Measurements from ENCODE around the gene SDS.
"Not testable (repeated sequence)": the region's sequence is repeated elsewhere in the genome, so short reads cannot be mapped to it uniquely, and the experiment has no call there.

Gene SDS

DNA sequence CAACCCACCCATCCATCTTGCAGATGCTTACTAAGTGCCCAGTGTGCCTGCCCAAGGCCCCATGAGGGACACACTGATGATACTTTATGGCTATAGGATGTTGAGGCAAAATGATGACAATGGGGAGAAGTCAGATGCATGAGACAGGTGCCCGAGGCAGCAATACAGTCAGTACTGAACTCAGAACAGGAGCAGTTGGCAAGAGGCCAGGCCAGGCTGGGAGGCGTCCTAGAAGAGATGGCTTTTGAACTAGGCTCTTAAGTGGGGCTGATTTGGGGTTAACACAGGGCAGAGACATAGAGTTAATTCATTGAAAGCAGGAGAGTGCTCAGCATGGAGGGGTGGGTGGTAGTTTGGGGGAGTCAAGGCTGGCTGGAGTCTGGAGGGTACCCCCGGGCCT, 29.7 kb downstream of the SDS start:
- no peak for DNase-seq

DNA sequence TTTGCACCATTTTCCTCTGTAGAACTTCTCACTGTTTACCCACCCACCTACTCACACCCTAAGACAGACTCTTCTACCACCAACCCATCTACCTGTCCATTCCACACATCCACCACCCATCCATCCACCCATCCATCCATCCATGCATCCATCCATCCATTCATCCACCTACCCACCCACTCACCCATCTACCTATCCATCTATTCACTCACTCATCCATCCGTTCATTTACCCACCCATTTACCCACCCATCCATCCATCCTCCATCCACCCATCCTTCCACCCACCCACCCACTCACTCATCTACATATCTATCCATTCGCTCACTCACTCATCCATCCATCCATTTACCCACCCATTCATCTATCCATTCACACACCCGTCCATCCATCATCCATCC, 30.2 kb downstream of the SDS start:
- no peak for DNase-seq

DNA sequence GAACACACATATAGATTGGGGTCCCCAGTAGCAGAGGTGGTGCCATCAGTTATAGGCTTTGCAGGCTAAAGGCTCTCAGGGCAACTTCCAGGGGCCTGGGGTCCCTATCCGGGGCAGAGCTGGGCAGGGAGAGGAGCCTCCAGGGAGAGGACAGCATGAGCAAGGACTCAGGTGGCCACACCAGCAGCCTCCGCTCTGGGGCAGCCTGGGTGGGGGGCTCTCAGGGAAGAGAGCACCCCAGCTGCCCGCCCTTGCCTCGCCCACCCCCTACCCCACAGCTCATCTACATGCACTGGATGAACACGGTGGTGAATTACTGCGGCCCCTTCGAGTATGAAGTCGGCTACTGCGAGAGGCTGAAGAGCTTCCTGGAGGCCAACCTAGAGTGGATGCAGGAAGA, 31.3 kb downstream of the SDS start:
- no peak for DNase-seq

DNA sequence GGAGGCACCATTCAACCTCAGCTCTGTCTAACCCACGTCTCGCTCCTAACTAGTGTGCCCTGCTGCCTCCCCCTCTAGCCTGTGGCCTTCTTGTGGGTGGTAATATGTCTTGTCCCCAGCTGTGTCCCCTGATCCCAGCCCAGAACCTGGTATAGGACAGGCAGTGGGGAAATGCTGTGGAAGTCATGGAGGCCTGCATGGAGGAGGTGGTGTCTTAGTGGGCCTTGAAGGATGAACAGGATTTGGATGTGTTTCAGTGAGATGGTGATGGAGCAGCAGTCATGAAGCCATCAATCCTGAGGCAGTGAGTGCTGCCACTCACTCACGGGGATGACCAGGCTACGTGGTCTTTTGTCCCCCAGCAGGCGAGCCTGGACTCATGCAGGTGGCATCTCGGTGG, 31.9 kb downstream of the SDS start:
- no peak for DNase-seq

DNA sequence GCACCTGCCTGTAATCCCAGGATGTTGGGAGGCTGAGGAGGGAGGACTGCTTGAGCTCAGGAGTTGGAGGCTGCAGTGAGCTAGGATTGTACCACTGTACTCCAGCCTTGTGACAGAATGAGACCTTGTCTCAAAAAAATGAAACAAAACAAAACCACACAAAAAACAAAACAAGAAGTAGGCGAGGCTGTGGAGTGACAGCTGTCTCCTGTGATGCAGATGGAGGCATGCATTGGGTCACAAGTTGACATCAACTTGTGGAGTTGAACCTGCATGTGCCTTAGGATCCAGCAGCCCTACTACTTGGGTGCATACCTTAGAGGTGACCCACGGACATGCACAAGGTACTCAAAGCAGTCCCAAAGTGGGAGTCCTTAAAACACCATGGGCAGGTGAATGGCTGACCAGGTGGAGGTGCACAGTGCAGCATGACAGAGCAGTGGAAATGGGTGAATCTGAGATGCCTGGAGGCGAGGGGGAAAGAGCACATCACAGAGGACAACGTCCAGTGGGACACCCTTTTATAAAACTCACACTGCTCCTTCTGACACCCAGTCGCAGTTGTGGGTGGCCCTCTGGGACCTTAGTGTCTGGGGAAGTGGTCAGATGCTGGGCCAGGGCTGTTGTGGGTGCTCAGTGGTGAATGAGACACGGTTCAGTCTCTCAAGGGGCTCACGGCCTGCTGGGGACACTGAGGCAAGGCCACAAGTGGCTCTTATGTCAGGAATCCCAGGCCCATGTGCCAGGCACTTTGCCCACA, 32.6 kb downstream of the SDS start:
- DNase-seq, result no peak

DNA sequence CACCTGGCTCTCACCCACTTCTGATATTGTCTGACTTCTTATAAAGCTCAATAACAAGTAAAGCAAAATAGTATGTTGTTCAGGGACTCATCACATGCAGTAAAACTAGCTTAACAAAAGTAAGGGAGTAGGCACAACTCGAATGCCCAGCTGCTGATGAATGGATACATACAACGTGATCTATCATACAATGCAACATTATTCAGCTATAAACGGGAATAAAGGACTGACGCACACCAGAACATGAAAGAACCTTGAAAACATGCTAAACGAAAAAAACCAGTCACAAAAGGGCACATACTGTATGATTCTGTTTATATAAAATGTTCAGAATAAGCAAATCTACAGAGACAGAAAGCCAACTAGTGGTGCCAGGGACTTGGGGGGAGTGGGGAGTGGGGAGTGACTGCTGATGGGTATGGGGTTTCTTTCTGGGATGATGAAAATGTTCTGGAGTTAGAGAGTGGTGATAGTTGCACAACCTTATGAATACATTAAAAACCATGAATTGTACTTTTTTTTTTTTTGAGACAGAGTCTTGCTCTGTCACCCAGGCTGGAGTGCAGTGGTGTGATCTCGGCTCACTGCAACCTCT, 34.2 kb downstream of the SDS start:
- DNase-seq, result no peak

DNA sequence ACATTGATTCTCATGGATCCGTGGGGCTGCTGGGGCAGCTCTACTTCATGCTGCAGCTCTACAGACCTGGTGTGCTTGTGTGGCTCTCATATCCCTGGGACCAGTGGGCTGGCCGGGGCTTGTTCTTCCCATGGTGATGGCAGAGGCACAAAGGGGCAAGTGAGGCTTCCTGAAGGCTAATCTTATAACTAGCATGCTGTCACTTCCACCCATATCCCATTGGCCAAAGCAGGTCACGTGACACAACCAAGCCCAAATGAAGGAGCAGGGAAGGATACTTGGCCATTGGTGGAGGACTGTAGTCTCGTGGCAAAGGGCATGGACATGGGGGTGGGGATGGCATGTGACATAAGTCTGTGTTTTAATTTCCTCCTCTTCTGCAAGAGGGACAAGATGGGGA, 35.4 kb downstream of the SDS start:
- no peak for DNase-seq

DNA sequence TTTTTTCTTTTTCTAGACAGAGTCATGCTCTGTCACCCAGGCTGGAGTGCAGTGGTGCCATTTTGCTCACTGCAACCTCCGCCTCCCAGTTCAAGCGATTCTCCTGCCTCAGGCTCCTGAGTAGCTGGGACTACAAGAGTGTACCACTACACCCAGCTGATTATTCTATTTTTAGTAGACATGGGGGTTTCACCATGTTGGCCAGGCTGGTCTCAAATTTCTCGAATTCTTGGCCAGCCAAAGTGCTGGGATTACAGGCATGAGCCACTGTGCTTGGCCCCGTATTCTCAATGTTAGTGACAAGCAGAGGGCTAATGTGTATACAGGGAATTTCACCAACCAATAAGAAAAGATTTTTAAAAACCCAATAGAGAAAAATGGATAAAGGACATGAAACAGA, 36.9 kb downstream of the SDS start:
- no peak for DNase-seq

DNA sequence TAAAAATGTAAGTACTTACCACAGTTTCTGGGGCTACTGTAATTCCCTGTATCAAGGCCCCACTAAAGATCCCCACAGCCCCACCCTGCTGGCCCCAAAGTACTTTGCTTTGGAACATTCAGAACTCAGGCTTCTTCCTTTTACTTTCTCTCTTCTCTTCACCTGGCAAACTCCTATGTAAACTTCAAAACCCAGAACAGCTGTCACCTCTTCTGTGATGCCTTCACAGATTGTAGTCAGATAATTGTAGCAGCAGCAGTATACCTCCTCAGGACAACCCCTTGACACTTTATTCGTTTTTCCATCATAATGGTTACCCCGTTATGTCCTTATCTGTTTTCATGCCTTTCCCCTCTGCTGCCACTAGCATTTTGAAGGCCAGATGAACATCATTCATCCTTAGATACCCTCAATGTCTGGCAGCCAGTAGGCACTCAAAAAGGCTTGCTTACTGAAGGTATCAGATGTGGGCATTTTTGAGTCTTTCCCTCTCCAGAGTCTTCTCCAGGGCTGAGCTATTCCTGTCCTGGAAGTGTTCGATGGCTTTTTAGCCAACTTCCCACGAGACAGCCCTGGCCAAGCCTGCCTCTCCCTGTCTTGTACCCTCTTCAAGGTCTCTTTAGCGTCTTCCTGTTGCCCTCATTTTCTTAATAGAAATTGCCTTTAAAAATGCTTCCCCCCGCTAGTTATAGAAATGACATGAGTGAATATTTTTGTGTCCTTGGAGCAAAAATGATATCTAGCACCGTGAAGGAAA, 37.9 kb downstream of the SDS start:
- no peak for DNase-seq

DNA sequence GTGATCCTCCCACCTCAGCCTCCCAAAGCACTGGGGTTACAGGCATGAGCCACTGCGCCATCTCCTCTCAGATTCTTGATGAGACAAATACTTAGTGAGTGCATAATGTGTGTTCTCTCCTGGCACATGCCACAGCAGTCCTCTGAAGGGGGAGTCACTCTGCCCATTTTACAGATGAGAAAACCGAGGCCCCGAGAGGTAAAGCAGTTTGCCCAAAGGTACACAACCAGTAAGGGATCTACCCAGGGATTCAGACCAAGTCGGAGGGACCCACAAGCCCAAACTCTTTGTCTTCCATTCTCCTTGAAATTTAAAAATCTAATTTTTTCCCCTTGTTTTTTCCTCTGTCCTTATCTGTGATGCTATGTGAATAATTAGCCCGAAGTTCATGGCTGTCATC, 39.0 kb downstream of the SDS start:
- no peak for DNase-seq

DNA sequence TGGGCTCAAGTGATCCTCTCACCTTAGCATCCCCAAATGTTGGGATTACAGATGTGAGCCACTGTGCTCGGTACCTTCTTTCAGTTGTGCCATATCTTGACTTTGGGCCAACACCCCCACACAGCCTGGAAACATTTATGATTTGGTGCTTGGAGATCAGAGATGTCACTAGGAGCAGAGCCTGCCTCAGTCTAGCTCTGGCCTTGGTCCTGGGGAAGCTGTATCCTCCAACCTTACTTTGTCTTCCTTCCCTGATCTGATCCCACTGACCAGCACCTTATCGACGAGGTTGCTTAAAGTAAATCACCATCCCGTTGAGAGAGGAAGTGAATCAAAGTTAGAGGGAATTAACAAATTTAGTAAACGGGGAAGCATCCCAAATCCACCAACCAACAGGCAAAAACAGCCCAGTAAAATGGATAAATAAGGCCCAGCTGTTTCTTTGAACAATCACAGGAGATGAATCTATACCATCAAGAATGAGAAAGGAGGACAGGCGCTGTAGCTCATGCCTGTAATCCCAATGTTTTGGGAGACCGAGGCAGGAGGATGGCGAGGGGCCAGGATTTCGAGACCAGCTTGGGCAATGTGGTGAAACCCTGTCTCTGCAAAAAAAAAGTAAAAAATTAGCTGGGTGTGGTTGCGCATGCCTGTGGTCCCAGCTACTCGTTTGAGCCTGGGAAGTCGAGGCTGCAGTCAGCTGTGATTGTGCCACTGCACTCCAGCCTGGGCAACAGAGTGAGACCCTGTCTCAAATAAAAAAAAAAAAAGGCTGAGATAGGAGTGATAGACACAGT, 41.9 kb downstream of the SDS start:
- DNase-seq, result no peak

DNA sequence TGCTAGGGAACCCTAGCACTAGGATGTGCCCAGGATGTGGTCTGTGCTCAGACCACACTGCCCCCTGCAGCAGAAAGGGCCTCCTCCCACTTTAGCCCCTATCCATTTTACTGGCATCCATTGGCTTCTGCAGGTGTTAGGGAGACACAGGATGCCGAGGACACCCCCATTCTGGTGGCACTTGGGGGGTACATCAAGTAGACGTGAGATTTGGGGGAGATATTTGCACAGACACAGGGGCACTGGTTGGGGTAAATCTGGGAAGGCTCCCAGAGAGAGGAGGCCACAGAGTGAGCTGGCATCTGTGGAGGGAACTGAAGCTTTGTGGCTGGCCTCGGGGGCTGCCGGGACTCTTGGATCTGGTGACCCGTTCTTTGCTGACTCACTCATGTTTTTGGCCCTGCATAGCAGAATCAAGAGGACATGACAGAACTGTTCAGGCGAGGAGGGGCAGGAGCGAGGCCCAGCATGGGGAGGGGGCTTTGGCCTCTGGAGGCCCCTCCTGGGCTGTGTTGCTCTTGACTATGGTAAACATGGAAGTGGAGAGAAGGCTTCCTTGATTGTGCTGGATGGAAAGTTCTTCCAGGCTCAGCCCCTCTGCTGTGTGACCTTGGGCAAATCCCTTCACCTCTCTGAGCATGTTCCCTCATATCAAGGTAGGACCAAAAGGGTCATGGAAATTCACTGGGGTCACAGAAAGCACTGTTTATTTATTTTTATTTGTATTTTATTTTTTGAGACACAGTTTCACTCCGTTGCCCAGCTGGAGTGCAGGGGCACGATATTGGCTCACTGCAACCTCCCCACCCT, 43.5 kb downstream of the SDS start:
- DNase-seq, result no peak

DNA sequence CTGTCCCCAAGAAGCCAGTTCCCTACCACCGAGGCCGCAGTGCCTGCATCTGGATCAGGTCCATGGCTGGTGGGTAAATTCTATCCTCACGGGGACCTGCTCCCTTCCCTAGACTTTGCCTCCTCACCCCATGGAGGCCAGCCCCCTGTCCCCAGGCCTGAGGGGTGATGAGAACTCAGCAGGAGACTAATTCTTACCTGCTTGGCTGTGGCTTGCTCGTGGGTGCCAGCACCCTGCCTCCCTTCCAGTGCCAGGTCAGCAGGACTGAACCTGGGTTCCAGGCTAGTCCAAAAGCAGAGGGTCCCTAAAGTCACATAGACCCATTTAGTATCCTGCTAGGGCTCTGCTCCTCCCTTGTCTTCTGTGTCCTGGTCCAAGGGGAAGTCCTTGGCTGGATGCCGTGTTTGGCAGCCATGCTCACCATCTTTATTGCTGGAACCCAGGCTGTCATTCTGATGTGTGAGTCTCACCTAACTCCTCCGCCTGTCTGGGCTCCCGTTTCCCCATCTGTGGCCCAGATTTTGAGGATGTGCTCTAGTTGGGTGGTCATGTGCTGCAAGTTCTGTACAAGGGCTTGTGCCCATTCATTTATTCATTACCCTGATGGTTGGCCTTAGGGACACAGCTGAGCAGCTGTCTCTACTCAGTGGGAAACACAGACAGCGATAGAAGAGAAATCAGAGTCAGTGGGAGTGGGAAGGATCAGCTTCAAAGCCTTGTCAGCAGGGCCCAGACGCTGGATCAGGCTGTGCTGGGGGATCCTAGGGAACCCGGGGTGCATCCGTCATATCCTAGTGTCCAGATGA, 44.4 kb downstream of the SDS start:
- DNase-seq, result peak; percentile 34

DNA sequence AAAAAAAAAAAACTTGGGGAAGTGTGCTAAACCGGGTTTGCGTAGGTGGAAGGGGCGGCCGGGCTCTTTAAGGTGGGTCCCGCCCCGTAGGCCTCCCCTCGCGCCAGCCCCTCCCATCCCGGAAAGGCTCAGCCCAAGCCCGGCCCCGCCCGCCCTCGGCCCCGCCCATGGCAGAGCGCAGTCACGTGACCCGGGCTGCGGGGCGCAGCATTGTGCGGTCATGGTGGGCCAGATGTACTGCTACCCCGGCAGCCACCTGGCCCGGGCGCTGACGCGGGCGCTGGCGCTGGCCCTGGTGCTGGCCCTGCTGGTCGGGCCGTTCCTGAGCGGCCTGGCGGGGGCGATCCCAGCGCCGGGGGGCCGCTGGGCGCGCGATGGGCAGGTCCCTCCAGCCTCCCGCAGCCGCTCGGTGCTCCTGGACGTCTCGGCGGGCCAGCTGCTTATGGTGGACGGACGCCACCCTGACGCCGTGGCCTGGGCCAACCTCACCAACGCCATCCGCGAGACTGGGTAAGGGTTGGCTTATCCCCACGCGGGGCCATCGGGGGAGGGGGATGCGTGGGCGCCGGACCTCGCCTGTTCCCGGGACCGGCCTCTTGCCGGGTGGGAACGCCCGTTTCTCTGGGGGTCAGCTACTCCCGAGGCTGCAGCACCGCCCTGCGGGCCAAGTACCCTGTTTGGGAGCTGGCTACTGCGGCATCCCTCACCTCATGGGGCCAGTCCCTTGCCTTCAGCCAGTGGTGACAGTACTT, 45.1 kb downstream of the SDS start, which contains the start of gene PLBD2:
Gene PLBD2 (plus strand): TSS at position 207 of the 752 bp plus-strand sequence. CDS start 14 bp downstream, at position 221.
- DNase-seq, result peak; percentile 93

DNA sequence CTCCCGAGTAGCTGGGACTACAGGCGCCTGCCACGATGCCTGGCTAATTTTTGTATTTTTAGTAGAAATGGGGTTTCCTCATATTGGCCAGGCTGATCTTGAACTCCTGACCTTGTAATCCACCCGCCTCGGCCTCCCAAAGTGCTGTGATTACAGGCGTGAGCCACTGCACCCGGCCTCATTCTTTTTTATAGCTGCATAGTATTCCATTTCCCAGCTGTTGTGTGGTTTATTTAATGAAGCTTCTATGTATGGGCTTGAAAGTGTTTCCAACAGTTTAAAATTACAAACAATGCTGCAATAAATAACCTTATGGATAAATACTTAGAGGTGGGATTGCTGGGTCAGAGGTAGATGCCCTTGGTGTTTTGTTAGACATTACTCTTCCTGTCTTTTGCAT, 49.5 kb downstream of the SDS start:
- not testable (repeated sequence) for DNase-seq

DNA sequence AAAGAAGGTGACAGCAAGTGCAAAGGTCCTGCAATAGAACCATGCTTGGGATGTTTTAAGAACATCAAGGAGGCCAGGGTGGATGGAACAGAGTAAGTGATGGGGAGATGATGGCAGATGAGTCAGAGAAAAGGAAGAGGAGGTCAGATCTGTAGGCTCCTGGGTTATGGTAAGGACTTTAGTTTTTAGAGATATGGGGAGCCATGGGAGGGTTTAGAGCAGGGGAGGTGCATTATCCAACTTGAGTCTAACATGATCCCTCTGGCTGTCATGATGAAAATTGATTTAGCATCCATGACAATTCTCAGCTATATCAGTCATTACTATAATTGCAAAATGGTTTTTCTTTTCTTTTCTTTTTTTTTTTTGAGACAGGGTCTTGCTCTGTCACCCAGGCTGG, 52.6 kb downstream of the SDS start:
- no peak for DNase-seq

DNA sequence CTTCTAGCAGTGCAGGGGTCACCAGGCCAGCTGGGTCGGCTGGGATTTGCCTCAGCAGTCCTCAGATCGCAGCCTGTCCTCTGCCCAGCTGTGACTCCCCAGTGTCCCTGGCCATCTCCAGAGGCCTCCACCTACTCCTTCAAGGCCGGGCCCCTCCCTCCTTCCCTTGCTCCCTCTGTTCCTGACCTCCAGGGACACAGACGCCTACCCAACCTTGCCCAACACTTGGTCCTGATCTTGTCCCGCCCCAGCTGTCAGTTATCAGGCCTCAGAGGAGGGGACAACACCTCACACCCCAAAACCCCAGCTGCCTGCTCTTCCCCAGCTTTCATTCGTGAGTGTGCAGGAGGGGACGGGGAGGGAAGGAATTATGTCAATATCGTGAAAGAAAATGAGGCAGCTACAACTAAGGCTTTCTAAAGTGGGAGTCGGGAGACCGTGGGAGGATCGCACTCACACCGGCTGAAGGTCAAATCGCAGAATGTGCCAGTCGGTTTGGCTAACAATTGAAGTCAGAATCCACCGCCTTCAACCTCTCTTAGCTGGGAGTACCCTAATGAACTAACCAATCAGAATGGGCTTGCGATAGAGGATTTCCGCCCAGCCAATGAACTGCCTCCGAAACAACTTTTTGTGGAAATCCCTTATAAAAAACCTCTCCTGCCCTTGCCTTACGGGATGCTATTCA, 54.7 kb downstream of the SDS start:
- no peak for DNase-seq

DNA sequence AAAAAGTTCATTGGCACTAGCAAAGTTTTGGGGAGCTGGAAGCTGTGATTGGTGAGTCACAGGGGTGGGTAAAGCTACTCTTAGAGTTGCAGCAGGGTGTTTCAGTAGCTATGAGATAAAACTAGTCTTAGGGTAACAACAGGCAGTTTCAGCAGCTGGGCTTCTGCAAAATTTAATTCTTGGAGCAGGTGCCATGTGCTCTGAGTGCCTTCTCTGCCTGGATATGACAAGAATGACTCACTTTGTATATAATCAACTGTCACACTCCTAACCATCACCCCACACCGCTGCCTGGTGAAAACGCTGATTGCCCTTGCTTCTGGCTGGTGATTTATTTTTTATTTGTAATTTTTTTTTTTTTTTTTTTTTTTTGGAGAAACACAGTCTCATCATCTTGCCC, 55.8 kb downstream of the SDS start:
- DNase-seq, result no peak

DNA sequence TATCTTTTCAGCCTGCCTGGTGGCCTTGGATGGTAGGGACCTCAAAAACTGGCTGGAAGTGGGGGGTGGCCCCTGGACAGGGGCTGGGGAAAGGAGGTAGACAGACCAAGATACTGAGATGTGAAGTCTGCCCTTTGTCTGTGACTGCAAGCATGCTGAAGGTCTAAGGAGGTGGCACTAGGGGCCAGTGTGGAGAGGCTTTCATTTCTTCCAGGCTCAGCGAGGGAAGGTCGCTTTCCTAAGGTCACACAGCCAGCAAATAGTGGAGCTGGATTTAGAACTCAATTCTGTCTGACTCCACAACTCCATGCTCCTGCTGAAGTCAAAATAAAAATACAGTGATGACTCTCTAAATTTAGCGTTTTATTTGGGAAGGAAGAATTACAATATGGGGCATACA, 56.6 kb downstream of the SDS start:
- DNase-seq, result no peak

DNA sequence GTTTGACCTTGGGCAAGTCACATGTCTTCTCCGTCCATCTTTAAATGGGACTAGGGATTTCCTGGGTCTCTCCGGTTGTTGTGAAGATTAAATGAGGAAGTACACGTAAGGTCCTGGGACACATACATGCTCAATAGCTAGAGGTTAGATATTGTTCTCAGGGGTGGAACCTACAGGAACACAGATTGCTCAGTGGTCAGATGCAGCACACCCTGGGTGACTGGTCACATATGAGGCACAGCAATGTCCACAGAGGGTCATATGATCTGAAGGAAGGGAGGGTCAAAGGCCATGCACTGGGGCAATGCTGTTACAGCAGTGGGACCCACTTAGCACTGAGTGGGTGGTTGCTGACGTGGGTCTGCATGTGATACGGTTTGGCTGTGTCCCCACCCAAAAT, 57.3 kb downstream of the SDS start:
- DNase-seq, result no peak
